ENCODE measurements around the gene KDR.

Gene KDR

GRCh38 chr4:55079451-55080173 is 45.8 kb downstream of the KDR start:
- no peak for DNase-seq (ENCODE audit: low read depth in 2 of 2)

- no peak for DNase-seq (ENCODE audit: low read depth in 2 of 2)
These were observed 46.4 kb downstream of the KDR start for GRCh38 chr4:55078987-55079386.

GRCh38 chr4:55077577-55077976 is 47.8 kb downstream of the KDR start:
- DNase-seq (ENCODE audit: low read depth in 2 of 2), result no peak

- no peak for DNase-seq (ENCODE audit: low read depth in 2 of 2)
These were observed 49.3 kb downstream of the KDR start for GRCh38 chr4:55075823-55076716.

- DNase-seq (ENCODE audit: low read depth in 2 of 2), result no peak
These were observed 50.0 kb downstream of the KDR start for GRCh38 chr4:55075376-55075775.

GRCh38 chr4:55074386-55074785 is 51.0 kb downstream of the KDR start:
- no peak for DNase-seq (ENCODE audit: low read depth in 2 of 2)

GRCh38 chr4:55071951-55072350 is 53.4 kb downstream of the KDR start:
- no peak for DNase-seq (ENCODE audit: low read depth in 2 of 2)

- no peak for DNase-seq (ENCODE audit: low read depth in 2 of 2)
These were observed 56.1 kb downstream of the KDR start for GRCh38 chr4:55069248-55069647.

- no peak for DNase-seq (ENCODE audit: low read depth in 2 of 2)
These were observed 56.9 kb downstream of the KDR start for GRCh38 chr4:55068522-55068921.

- no peak for DNase-seq (ENCODE audit: low read depth in 2 of 2)
These were observed 59.4 kb downstream of the KDR start for GRCh38 chr4:55066018-55066417.

- no peak for DNase-seq (ENCODE audit: low read depth in 2 of 2)
These were observed 69.9 kb downstream of the KDR start for GRCh38 chr4:55055529-55055928.

- DNase-seq (ENCODE audit: low read depth in 2 of 2), result no peak
These were observed 73.9 kb downstream of the KDR start for GRCh38 chr4:55051532-55051931.

GRCh38 chr4:55050418-55050950 is 74.9 kb downstream of the KDR start:
- no peak for DNase-seq (ENCODE audit: low read depth in 2 of 2)

GRCh38 chr4:55038176-55038890 is 87.1 kb downstream of the KDR start:
- no peak for DNase-seq (ENCODE audit: low read depth in 2 of 2)

GRCh38 chr4:55037728-55038127 is 87.7 kb downstream of the KDR start:
- no peak for DNase-seq (ENCODE audit: low read depth in 2 of 2)

GRCh38 chr4:55036405-55036804 is 89.0 kb downstream of the KDR start:
- no peak for DNase-seq (ENCODE audit: low read depth in 2 of 2)

- no peak for DNase-seq (ENCODE audit: low read depth in 2 of 2)
These were observed 89.5 kb downstream of the KDR start for GRCh38 chr4:55035892-55036291.

- no peak for DNase-seq (ENCODE audit: low read depth in 2 of 2)
These were observed 92.1 kb downstream of the KDR start for GRCh38 chr4:55033296-55033695.

- no peak for DNase-seq (ENCODE audit: low read depth in 2 of 2)
These were observed 92.6 kb downstream of the KDR start for GRCh38 chr4:55032788-55033187.

GRCh38 chr4:55032179-55032578 is 93.2 kb downstream of the KDR start:
- DNase-seq (ENCODE audit: low read depth in 2 of 2), result no peak

- no peak for DNase-seq (ENCODE audit: low read depth in 2 of 2)
These were observed 94.2 kb downstream of the KDR start for GRCh38 chr4:55031158-55031557.

GRCh38 chr4:55030589-55030988 is 94.8 kb downstream of the KDR start:
- DNase-seq (ENCODE audit: low read depth in 2 of 2), result no peak
